HG03196 (cell line): ENCODE measurements around the gene NUP205.
"Not testable (repeated sequence)": the region's sequence is repeated elsewhere in the genome, so short reads cannot be mapped to it uniquely, and the experiment has no call there.

Experiments used
- ATAC-seq: cut with Tn5 transposase; IDR thresholded peaks from one replicate; pipeline ENCODE4 v1.9.1; 2021; ENCODE audit not compliant: unreplicated experiment

Gene NUP205

DNA sequence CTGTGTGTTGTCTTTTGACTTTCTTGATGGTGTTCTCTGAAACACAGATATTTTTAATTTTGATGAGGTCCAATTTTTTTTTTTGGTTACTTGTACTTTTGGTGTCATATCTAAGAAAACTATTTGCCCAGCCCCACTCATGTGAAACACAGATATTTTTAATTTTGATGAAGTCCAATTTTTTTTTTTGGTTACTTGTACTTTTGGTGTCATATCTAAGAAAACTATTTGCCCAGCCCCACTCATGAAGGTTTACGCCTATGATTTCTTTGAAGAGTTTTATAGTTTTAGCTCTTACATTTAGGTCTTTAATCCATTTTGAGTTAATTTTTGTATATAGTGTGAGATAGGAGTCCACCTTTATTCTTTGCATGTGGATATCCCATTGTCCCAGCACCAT lies 109.9 kb downstream of the NUP205 start:
- ATAC-seq = not testable (repeated sequence)

DNA sequence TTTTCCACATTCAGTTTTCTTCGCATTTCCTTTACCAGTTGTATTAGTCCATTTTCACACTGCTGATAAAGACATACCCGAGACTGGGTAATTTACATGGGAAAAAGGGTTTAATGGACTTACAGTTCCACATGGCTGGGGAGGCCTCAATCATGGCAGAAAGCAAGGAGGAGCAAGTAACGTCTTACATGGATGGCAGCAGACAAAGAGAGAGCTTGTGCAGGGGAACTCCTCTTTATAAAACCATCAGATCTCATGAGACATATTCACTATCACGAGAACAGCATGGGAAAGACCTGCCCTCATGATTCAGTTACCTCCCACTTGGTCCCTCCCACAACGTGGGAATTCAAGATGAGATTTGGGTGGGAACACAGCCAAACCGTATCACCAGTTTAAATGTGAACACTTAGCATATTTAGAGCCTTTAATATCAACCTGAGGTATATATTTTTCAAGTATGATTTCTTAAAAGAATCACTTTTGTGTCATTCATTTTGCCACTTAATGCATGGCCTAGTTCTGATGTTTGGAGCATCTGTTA lies 111.2 kb downstream of the NUP205 start:
- not testable (repeated sequence) for ATAC-seq

DNA sequence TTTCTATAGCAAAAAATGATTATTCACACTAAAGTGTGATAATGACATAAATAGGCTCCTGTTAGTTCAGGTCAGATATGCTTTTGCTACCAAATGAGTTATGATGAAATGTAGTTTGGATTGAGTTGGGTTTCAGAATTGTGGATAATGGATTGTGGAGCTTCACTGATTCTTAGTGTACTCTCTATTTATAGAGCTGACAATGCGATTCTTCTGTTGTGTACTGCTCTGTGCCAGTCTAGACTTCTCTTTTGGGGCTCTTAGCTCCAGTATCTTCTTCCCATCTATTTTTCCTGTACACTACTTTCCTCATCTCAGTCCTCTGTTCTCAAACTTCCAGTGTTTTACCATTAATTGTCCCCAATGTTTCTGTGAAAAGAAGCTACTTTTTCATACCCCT lies 112.1 kb downstream of the NUP205 start:
- no peak for ATAC-seq

DNA sequence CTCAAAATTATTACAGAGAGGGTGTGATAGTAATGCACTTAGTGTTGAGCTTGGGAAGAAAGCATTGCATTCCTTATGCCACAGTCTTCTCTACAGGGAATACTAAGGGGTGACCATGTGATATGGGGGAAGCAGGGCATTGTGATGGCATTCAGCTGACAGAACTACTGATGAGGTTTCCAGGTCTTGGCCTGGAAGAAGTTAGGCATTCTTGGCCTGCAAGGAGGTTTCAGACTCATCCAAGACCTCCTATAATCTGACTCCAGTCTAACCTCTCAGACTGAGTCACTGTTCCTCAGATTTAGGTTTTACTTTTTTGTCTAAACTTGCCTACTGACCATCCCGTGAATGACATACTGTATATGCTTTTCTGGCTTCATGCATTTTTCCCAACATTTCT lies 112.5 kb downstream of the NUP205 start:
- ATAC-seq = no peak

- ATAC-seq = peak; percentile 65
Observed at GRCh38 chr7:135672560-135673359, 115.0 kb downstream of the NUP205 start.

GRCh38 chr7:135673360-135673706 lies 115.6 kb downstream of the NUP205 start:
- ATAC-seq = no peak

- ATAC-seq = no peak
Observed at GRCh38 chr7:135678612-135679575, 121.2 kb downstream of the NUP205 start.

DNA sequence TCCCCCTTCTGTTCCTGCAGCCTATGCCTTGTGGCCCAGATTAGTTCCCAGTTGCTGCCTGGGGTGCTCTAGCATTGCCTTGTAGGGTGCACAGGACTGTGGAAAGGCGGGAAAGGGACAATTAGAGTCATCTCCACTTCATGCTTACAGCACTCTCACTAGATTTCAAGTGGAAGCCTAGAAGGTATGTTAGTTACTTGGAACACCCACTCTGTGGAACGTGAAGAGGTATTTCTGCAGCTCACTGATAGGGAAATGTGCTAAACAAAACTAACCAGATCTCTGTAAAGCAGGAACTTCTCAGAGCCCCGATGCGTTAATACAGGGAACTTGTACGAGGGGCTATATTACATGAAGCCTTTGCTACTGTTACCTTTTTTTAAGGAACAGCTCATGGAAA lies 124.0 kb downstream of the NUP205 start:
- no peak for ATAC-seq

- ATAC-seq = no peak
Observed at GRCh38 chr7:135682191-135682590, 124.5 kb downstream of the NUP205 start.

- ATAC-seq = no peak
Observed at GRCh38 chr7:135683609-135684008, 125.9 kb downstream of the NUP205 start.

DNA sequence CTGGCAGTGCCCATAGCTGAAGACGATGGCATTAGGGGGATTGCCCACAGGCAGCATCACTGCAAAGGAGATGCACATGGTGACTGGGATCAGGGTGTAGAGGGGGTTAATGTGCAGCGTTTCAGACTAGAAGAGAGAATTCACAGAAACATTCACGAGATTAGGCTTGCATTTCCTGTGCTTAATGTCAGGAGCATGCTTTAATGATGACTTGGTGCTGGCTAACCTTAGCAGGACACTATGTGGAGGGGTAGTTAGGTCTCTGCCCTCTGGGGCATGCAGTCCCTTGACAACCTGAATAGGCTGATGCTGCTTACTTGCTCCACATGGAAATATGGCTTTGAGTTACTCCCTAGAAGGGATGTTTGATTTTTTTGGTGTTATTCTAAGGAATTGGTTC lies 126.4 kb downstream of the NUP205 start:
- no peak for ATAC-seq

- no peak for ATAC-seq
Observed at GRCh38 chr7:135684699-135685098, 127.0 kb downstream of the NUP205 start.

- no peak for ATAC-seq
Observed at GRCh38 chr7:135685306-135686084, 127.8 kb downstream of the NUP205 start.

- ATAC-seq = no peak
Observed at GRCh38 chr7:135687466-135687865, 129.7 kb downstream of the NUP205 start.

DNA sequence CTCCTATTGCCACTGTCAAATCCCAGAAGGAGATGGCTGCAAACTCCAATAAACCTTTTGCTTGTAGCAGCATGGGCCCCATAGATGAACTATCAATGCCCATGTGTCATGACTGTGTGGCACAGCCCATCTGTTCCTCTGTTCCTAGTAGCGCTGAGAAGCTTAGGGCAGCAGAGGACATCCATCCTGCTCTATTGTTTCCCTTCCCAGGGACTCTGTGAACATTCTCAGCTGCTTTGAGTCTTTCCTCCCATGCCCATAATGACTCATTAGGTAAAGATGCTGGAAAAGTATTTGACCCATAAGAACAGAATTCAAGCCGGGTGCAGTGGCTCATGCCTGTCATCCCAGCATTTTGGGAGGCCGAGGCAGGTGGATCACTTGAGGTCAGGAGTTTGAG lies 132.8 kb downstream of the NUP205 start:
- ATAC-seq = no peak

GRCh38 chr7:135692055-135692454 lies 134.3 kb downstream of the NUP205 start:
- ATAC-seq = no peak

DNA sequence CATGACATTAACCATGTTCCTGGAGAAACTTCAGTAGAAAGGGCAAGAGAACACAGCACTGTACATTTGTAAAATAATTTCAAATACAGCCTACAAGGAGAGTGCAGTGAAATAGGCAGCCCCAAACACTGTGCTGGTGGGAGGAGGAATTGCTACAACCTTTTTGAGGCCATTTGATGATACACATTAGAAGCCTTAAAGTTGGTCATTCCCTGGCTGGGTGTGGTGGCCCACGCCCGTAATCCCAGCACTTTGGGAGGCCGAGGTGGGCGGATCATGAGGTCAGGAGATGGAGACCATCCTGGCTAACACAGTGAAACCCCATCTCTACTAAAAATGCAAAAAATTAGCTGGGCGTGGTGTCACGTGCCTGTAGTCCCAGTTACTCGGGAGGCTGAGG lies 134.9 kb downstream of the NUP205 start:
- ATAC-seq = not testable (repeated sequence)

DNA sequence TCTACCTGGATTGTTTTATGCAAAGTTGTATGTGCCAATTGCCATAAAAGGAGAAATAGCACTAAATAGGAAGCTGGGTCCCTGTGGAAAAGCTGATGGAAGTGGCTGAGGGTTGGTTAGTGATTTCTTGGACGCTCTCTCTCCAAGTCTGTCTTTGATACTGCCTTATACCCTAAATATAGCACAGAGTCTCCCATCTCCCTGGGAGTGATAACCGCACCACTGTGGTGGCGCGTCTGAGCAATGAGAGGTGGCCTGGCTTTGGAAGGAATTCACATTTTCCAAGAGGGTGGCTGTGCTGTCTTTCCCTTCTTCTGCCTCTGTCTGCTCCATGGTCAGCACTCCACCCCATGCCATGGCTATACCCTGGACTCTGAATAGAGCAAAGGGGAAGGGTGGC lies 135.8 kb downstream of the NUP205 start:
- ATAC-seq = no peak

- ATAC-seq = no peak
Observed at GRCh38 chr7:135697276-135698049, 139.7 kb downstream of the NUP205 start.
